ENCODE data around the gene CSRNP3.

DNA sequence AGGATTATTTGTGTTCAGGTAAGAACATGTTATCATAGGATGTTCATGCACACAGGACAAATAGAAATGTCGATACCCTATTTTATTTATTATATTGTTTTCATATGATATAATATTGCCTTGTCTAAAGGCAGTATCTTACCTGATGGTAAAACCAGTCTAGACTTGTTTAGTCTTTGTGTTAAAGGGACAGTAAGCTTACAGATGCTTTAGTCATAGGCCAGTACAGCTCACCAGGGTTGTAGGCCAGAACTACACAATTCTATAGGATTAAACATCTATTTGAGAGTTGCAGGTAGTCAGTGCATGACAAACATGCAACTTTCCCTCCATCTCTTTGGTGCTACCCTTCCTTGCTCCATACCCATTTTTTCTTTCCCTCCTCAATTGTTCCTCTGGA lies 166.0 kb downstream of the CSRNP3 start:
- TF ChIP-seq EP300 (IDR thresholded peaks at IDR 0.05), result no peak
- TF ChIP-seq, protein P1, sequence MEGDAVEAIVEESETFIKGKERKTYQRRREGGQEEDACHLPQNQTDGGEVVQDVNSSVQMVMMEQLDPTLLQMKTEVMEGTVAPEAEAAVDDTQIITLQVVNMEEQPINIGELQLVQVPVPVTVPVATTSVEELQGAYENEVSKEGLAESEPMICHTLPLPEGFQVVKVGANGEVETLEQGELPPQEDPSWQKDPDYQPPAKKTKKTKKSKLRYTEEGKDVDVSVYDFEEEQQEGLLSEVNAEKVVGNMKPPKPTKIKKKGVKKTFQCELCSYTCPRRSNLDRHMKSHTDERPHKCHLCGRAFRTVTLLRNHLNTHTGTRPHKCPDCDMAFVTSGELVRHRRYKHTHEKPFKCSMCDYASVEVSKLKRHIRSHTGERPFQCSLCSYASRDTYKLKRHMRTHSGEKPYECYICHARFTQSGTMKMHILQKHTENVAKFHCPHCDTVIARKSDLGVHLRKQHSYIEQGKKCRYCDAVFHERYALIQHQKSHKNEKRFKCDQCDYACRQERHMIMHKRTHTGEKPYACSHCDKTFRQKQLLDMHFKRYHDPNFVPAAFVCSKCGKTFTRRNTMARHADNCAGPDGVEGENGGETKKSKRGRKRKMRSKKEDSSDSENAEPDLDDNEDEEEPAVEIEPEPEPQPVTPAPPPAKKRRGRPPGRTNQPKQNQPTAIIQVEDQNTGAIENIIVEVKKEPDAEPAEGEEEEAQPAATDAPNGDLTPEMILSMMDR (IDR thresholded peaks at IDR 0.05), result no peak

Data from tibial nerve (tissue), 4 donors.